ENCODE data around the gene CKAP4.

Gene CKAP4

GRCh38 chr12:106189341-106189740 is 58.5 kb downstream of the CKAP4 start:
- DNase-seq (ENCODE audit: extremely low spot score) = no peak
- ChIA-PET POLR2A (no interaction called here), CTCF (no interaction called here)
- TF ChIP-seq TARDBP (IDR thresholded peaks at IDR 0.05) = no peak
- no peak for TF ChIP-seq NFRKB (IDR thresholded peaks at IDR 0.05)
- TF ChIP-seq HDGF (IDR thresholded peaks at IDR 0.05; ENCODE audit: borderline replicate concordance) = no peak
- TF ChIP-seq ZNF384 (IDR thresholded peaks at IDR 0.05) = no peak
- no peak for TF ChIP-seq PKNOX1 (IDR thresholded peaks at IDR 0.05)
- no peak for TF ChIP-seq L3MBTL2 (conservative IDR thresholded peaks at IDR 0.05)
- TF ChIP-seq SUZ12 (IDR thresholded peaks at IDR 0.05) = no peak
- no peak for TF ChIP-seq CTBP1 (IDR thresholded peaks at IDR 0.05; ENCODE audit: borderline replicate concordance)
- TF ChIP-seq SP1 (IDR thresholded peaks at IDR 0.05) = no peak
- no peak for TF ChIP-seq ARNT (IDR thresholded peaks at IDR 0.05)
- no peak for TF ChIP-seq FOXA1 (IDR thresholded peaks at IDR 0.05)
- no peak for TF ChIP-seq FOXM1 (IDR thresholded peaks at IDR 0.05; ENCODE audit: borderline replicate concordance)
- TF ChIP-seq LEF1 (IDR thresholded peaks at IDR 0.05; ENCODE audit: borderline replicate concordance) = no peak
- no peak for TF ChIP-seq FOXK2 (IDR thresholded peaks at IDR 0.05)
- no peak for TF ChIP-seq ELF4 (IDR thresholded peaks at IDR 0.05)
- TF ChIP-seq BHLHE40 (IDR thresholded peaks at IDR 0.05; ENCODE audit: borderline replicate concordance) = no peak

GRCh38 chr12:106188256-106188655 is 59.6 kb downstream of the CKAP4 start:
- no peak for DNase-seq (ENCODE audit: extremely low spot score)
- CTCF ChIA-PET = no interaction called here
- no peak for TF ChIP-seq L3MBTL2 (conservative IDR thresholded peaks at IDR 0.05)
- no peak for TF ChIP-seq TARDBP (IDR thresholded peaks at IDR 0.05)
- TF ChIP-seq HDGF (IDR thresholded peaks at IDR 0.05; ENCODE audit: borderline replicate concordance) = no peak
- no peak for TF ChIP-seq NFRKB (IDR thresholded peaks at IDR 0.05)
- no peak for TF ChIP-seq ARNT (IDR thresholded peaks at IDR 0.05)
- no peak for TF ChIP-seq SP1 (IDR thresholded peaks at IDR 0.05)
- no peak for TF ChIP-seq ZNF384 (IDR thresholded peaks at IDR 0.05)
- no peak for TF ChIP-seq LEF1 (IDR thresholded peaks at IDR 0.05; ENCODE audit: borderline replicate concordance)
- POLR2A ChIA-PET = no interaction called here

Measured in HEK293T (cell line).